ENCODE measurements around the gene PDE11A. TPM values are rescaled to one million over a fixed set of nuclear protein-coding genes. Genes with fewer than 3 reads are reported as not detected.

PDE11A gene
- total and polyA plus RNA-seq, 4 donors = 0.11 to 1.3 (median 0.25) TPM; not detected in 1

- WGBS, 2 donors = 92 to 95% methylated on average over 4 of the region's 4 CpGs
- Histone ChIP-seq H3K27me3 (ENCODE audit: control insufficient read depth in 3 of 3, insufficient read depth in 3 of 3, low read length in 2 of 3) (no peaks in the 10 kb centered on the region), H3K9me3 (ENCODE audit: control insufficient read depth in 4 of 4, insufficient read depth in 3 of 4, low read length in 3 of 4) (no peaks in the 10 kb centered on the region), H3K4me1 (ENCODE audit: control insufficient read depth in 5 of 5, insufficient read depth in 5 of 5, low read length in 5 of 5) (peaks cover 0 to 7% (median 6%) of the 10 kb centered on the region in 5 donors), H3K9ac (ENCODE audit: insufficient read depth in 1 of 2, low read length in 2 of 2) (no peak overlapping the region), H3K27ac (ENCODE audit: low read depth in 1 of 2, low read length in 1 of 2) (no peak overlapping the region), H3K36me3 (ENCODE audit: control insufficient read depth in 4 of 4, insufficient read depth in 4 of 4, low read length in 4 of 4) (no peaks in the 10 kb centered on the region), H3K4me3 (no peak overlapping the region)
- no peak for TF ChIP-seq CTCF (IDR thresholded peaks at IDR 0.05; ENCODE audit: control extremely low read depth, extremely low read depth)
- ATAC-seq (ENCODE audit: insufficient read depth, low FRiP score) (no peak), DNase-seq (no peak)
Observed at GRCh38 chr2:177747384-177747783, 325.2 kb downstream of the PDE11A start.

- Histone ChIP-seq H3K27me3 (ENCODE audit: control insufficient read depth in 3 of 3, insufficient read depth in 3 of 3, low read length in 2 of 3) (no peaks in the 10 kb centered on the region), H3K9ac (ENCODE audit: insufficient read depth in 1 of 2, low read length in 2 of 2) (no peak overlapping the region), H3K4me1 (ENCODE audit: control insufficient read depth in 5 of 5, insufficient read depth in 5 of 5, low read length in 5 of 5) (peaks cover 0 to 9% (median 6%) of the 10 kb centered on the region in 5 donors), H3K36me3 (ENCODE audit: control insufficient read depth in 4 of 4, insufficient read depth in 4 of 4, low read length in 4 of 4) (no peaks in the 10 kb centered on the region), H3K27ac (ENCODE audit: low read depth in 1 of 2, low read length in 1 of 2) (no peak overlapping the region), H3K9me3 (ENCODE audit: control insufficient read depth in 4 of 4, insufficient read depth in 3 of 4, low read length in 3 of 4) (no peaks in the 10 kb centered on the region), H3K4me3 (no peak overlapping the region)
- no peak for TF ChIP-seq CTCF (IDR thresholded peaks at IDR 0.05; ENCODE audit: control extremely low read depth, extremely low read depth)
- ATAC-seq (ENCODE audit: insufficient read depth, low FRiP score) (no peak), DNase-seq (no peak)
- WGBS, 2 donors = 52 to 73% methylated on average over 2 of the region's 2 CpGs
Observed at GRCh38 chr2:177746358-177746757, 326.2 kb downstream of the PDE11A start.

GRCh38 chr2:177745531-177745930 lies 327.0 kb downstream of the PDE11A start:
- Histone ChIP-seq H3K4me1 (ENCODE audit: control insufficient read depth in 5 of 5, insufficient read depth in 5 of 5, low read length in 5 of 5) (peaks cover 0 to 10% (median 6%) of the 10 kb centered on the region in 5 donors), H3K9me3 (ENCODE audit: control insufficient read depth in 4 of 4, insufficient read depth in 3 of 4, low read length in 3 of 4) (no peaks in the 10 kb centered on the region), H3K36me3 (ENCODE audit: control insufficient read depth in 4 of 4, insufficient read depth in 4 of 4, low read length in 4 of 4) (no peaks in the 10 kb centered on the region), H3K27ac (ENCODE audit: low read depth in 1 of 2, low read length in 1 of 2) (no peak overlapping the region), H3K9ac (ENCODE audit: insufficient read depth in 1 of 2, low read length in 2 of 2) (no peak overlapping the region), H3K4me3 (no peak overlapping the region), H3K27me3 (ENCODE audit: control insufficient read depth in 3 of 3, insufficient read depth in 3 of 3, low read length in 2 of 3) (no peaks in the 10 kb centered on the region)
- 91 to 100% methylated on average over 1 of the region's 1 CpG for WGBS, 2 donors
- DNase-seq (no peak), ATAC-seq (ENCODE audit: insufficient read depth, low FRiP score) (no peak)
- TF ChIP-seq CTCF (IDR thresholded peaks at IDR 0.05; ENCODE audit: control extremely low read depth, extremely low read depth) = no peak

- ATAC-seq (ENCODE audit: insufficient read depth, low FRiP score) = no peak
- H3K27me3 ChIP-seq (ENCODE audit: control insufficient read depth in 3 of 3, insufficient read depth in 3 of 3, low read length in 2 of 3) = no peaks in the 10 kb centered on the region
- no peak overlapping the region for H3K4me3 ChIP-seq
- H3K27ac ChIP-seq (ENCODE audit: low read depth in 1 of 2, low read length in 1 of 2) = no peak overlapping the region
- no peaks in the 10 kb centered on the region for H3K9me3 ChIP-seq (ENCODE audit: control insufficient read depth in 4 of 4, insufficient read depth in 3 of 4, low read length in 3 of 4)
- DNase-seq = no peak
- H3K9ac ChIP-seq (ENCODE audit: insufficient read depth in 1 of 2, low read length in 2 of 2) = no peak overlapping the region
- 73 to 86% methylated on average over 3 of the region's 3 CpGs for WGBS, 2 donors
- TF ChIP-seq CTCF (IDR thresholded peaks at IDR 0.05; ENCODE audit: control extremely low read depth, extremely low read depth) = no peak
- H3K4me1 ChIP-seq (ENCODE audit: control insufficient read depth in 5 of 5, insufficient read depth in 5 of 5, low read length in 5 of 5) = peaks cover 0 to 12% (median 6%) of the 10 kb centered on the region in 5 donors
- H3K36me3 ChIP-seq (ENCODE audit: control insufficient read depth in 4 of 4, insufficient read depth in 4 of 4, low read length in 4 of 4) = no peaks in the 10 kb centered on the region
Observed at GRCh38 chr2:177742851-177743250, 329.7 kb downstream of the PDE11A start.

All from lung (tissue), 12 donors.